GM19193 (cell line): Measurements from ENCODE around the gene TWIST2.

Source experiments
- POLR2A ChIP-seq: IDR thresholded peaks from 4 replicates; pipeline ENCODE4 v1.6.1; 2011; ENCODE audit not compliant: insufficient read depth, insufficient read length; ENCODE audit errors: extremely low read depth

The TWIST2 gene

DNA sequence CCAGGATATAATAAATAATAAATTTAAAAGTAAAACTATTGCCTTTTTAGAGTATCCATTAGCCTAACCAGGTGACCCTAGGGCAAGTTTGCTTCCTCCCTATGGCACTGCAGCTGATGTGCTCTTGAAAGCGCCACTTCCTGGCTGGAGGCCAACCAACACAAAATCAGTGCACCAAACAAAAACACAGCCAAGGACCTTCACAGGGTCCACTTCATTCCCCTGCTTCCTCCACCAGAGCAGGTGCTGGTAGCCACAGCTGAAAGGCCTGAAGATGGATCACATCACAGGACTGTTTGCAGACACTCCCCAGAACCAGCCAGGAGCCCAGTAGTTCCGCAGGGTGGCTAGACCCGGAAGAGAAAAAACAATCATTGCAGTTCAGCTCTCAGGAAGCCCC lies 108.8 kb downstream of the TWIST2 start:
- TF ChIP-seq POLR2A: no peak
